Smooth muscle cell (in vitro differentiated cells): ENCODE results near the gene RABL6. TPM values are rescaled to one million over a fixed set of nuclear protein-coding genes. Genes with fewer than 3 reads are reported as not detected.
"Not testable (repeated sequence)": the region's sequence is repeated elsewhere in the genome, so short reads cannot be mapped to it uniquely, and the experiment has no call there.

Experiments
- DNase-seq: peaks from one replicate; lab custom pipeline; 2025; ENCODE audit not compliant: unreplicated experiment; lab: John Stamatoyannopoulos, UW
- H2AFZ ChIP-seq: fragments of 200-600 bp; sonication (generic); 2 replicates; pipeline ENCODE4 v1.6.0; 2016; ENCODE audit warnings: antibody characterized with exemption, low read depth, mild to moderate bottlenecking
- H3F3A ChIP-seq: fragments of 200-600 bp; sonication (generic); 2 replicates; pipeline ENCODE4 v1.6.0; 2017; ENCODE audit warnings: antibody characterized with exemption, low read depth
- H3K27ac ChIP-seq: fragments of 200-600 bp; sonication (generic); 2 replicates; pipeline ENCODE4 v1.5.1; 2016; ENCODE audit warnings: low read depth, mild to moderate bottlenecking
- H3K27me3 ChIP-seq: fragments of 200-600 bp; sonication (generic); 2 replicates; pipeline ENCODE4 v1.6.1; 2016; ENCODE audit warnings: low read depth, mild to moderate bottlenecking
- H3K36me3 ChIP-seq: fragments of 200-600 bp; sonication (generic); 2 replicates; pipeline ENCODE4 v1.5.1; 2016; ENCODE audit warnings: low read depth
- H3K4me1 ChIP-seq: fragments of 200-600 bp; sonication (generic); 2 replicates; pipeline ENCODE4 v1.5.1; 2016; ENCODE audit warnings: low read depth
- H3K4me2 ChIP-seq: fragments of 200-600 bp; sonication (generic); 2 replicates; pipeline ENCODE4 v1.6.0; 2016; ENCODE audit warnings: mild to moderate bottlenecking
- H3K4me3 ChIP-seq: fragments of 200-600 bp; sonication (generic); 2 replicates; pipeline ENCODE4 v1.5.1; 2016; ENCODE audit warnings: mild to moderate bottlenecking
- H3K79me2 ChIP-seq: fragments of 200-600 bp; sonication (generic); 2 replicates; pipeline ENCODE4 v1.6.0; 2016; ENCODE audit warnings: low read depth, mild to moderate bottlenecking
- H3K9ac ChIP-seq: fragments of 200-600 bp; sonication (generic); 2 replicates; pipeline ENCODE4 v1.6.0; 2016; ENCODE audit warnings: low read depth
- H3K9me3 ChIP-seq: fragments of 200-600 bp; sonication (generic); replicated peaks from 2 replicates; pipeline ENCODE4 v1.5.1; 2016; ENCODE audit warnings: low read depth
- H4K20me1 ChIP-seq: fragments of 200-600 bp; sonication (generic); 2 replicates; pipeline ENCODE4 v1.6.0; 2016; ENCODE audit warnings: low read depth
- CTCF ChIP-seq: fragments of 200-600 bp; sonication (generic); IDR thresholded peaks from 2 replicates; pipeline ENCODE4 v1.5.1; 2017; ENCODE audit warnings: borderline replicate concordance, mild to moderate bottlenecking, antibody characterized with exemption; ENCODE audit not compliant: insufficient read depth, poor library complexity, severe bottlenecking
- WGBS: methylation state at CpG from one replicate; pipeline ENCODE4 v1.1.7; 2016; ENCODE audit warnings: low lambda C conversion rate; 5-methylcytosine and 5-hydroxymethylcytosine counted together
- polyA plus RNA-seq: library from polyadenylated mRNA; unstranded; fragments of >200 nt; fragmentation: Nextera tagmentation; extraction: Ambion mirVana; gene quantifications from 2 replicates; pipeline ENCODE4 v1.2.1, GENCODE V29; 2016
- total RNA-seq: library from RNA; depleted of rRNA; stranded (reverse); fragments of >200 nt; gene quantifications from 2 replicates; pipeline ENCODE4 v1.2.3, GENCODE V29; 2014

Gene RABL6
- total and polyA plus RNA-seq, 2 experiments from 2014 or later, result 54.3 to 81.6 TPM

DNA sequence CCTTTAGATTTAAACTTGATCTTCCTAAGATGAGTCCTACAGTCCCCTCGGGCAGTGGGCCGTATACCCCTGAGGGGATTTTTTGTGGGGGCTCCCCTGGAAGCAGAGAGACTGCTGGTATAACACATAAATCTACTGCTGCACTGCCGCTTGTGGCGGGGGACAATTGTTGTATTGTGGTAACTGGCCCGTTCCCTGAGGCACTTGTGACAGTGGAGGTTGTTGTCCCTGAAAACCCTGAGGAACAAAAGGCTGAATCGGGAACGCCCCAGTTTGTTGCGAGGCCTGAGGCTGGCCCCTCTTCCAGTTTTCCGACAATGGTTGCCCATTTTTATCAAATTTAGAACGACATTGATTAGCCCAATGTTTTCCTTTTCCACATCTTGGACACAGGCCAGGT lies 21.3 kb upstream of the RABL6 start:
- H3K4me2 ChIP-seq, result no peak overlapping the region
- TF ChIP-seq CTCF, result no peak
- no peaks in the 10 kb centered on the region for H4K20me1 ChIP-seq
- H3K36me3 ChIP-seq, result no peaks in the 10 kb centered on the region
- 90% methylated on average over 10 of the region's 10 CpGs for WGBS
- no peak overlapping the region for H2AFZ ChIP-seq
- DNase-seq, result no peak
- H3K4me3 ChIP-seq, result no peak overlapping the region
- peaks cover 12% of the 10 kb centered on the region for H3F3A ChIP-seq
- H3K9me3 ChIP-seq, result no peaks in the 10 kb centered on the region
- no peak overlapping the region for H3K9ac ChIP-seq
- H3K79me2 ChIP-seq, result peaks cover 2% of the 10 kb centered on the region
- H3K4me1 ChIP-seq, result peaks cover 28% of the 10 kb centered on the region
- H3K27ac ChIP-seq, result no peak overlapping the region
- no peaks in the 10 kb centered on the region for H3K27me3 ChIP-seq

DNA sequence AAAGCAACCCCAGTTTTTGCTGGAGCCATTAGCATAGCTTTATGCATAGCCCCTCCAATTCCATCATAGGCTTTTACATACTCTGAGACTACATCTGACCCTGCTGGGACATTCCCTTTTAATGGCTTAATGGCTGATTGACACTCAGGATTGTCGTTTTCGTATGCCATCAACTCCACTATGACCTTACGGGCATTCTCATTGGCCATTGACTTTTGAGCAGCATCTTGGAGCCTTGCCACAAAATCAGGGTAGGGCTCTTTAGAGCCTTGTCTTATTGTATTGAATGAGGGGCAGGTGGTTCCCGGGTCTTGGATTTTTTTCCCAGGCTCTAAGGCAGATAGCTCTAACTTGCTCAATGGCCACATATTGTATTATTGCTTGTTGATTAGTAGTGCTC lies 20.8 kb upstream of the RABL6 start:
- not testable (repeated sequence) for H3K36me3 ChIP-seq, H3K4me3 ChIP-seq, H4K20me1 ChIP-seq, H3K27ac ChIP-seq, H3K9ac ChIP-seq, H3K27me3 ChIP-seq, H3K4me2 ChIP-seq, H2AFZ ChIP-seq, H3K9me3 ChIP-seq, H3K79me2 ChIP-seq, DNase-seq
- 57% methylated on average over 4 of the region's 4 CpGs for WGBS
- peaks cover 12% of the 10 kb centered on the region for H3F3A ChIP-seq
- H3K4me1 ChIP-seq, result peaks cover 28% of the 10 kb centered on the region

- Histone ChIP-seq H2AFZ (no peak overlapping the region), H3K9ac (no peak overlapping the region), H3K4me1 (peaks cover 28% of the 10 kb centered on the region), H3F3A (peaks cover 12% of the 10 kb centered on the region), H3K27ac (peak overlapping the region; percentile 38), H3K4me3 (peak overlapping the region; percentile 20), H3K4me2 (peak overlapping the region; percentile 72), H4K20me1 (peaks cover 8% of the 10 kb centered on the region), H3K9me3 (no peaks in the 10 kb centered on the region), H3K36me3 (no peaks in the 10 kb centered on the region), H3K79me2 (peaks cover 15% of the 10 kb centered on the region), H3K27me3 (no peaks in the 10 kb centered on the region)
- peak; percentile 85 for TF ChIP-seq CTCF
- WGBS, result 33% methylated on average over 21 of the region's 21 CpGs
- peak; percentile 27 for DNase-seq
These were observed 19.9 kb upstream of the RABL6 start for GRCh38 chr9:136787690-136788400.

GRCh38 chr9:136788644-136789522 lies 18.9 kb upstream of the RABL6 start:
- peaks cover 15% of the 10 kb centered on the region for H3K79me2 ChIP-seq
- not testable (repeated sequence) for H3K27me3 ChIP-seq, H3K36me3 ChIP-seq, DNase-seq, H3K9me3 ChIP-seq, H3K9ac ChIP-seq, H2AFZ ChIP-seq
- peak overlapping the region; percentile 38 for H3K27ac ChIP-seq
- peak overlapping the region; percentile 72 for H3K4me2 ChIP-seq
- peak overlapping the region; percentile 15 for H3K4me3 ChIP-seq
- peaks cover 12% of the 10 kb centered on the region for H3F3A ChIP-seq
- peaks cover 12% of the 10 kb centered on the region for H4K20me1 ChIP-seq
- H3K4me1 ChIP-seq, result peaks cover 28% of the 10 kb centered on the region
- WGBS, result 42% methylated on average over 27 of the region's 27 CpGs
